OCI-LY3 (cell line): ENCODE results near the gene STX18.
A peak's percentile ranks its signal among the peaks of the same experiment; 100 is the strongest.

Experiments
- H2AFZ ChIP-seq: fragments of 200-600, 300-600 bp; shearing (Covaris generic); 2 replicates; pipeline ENCODE4 v1.6.0; 2014; ENCODE audit warnings: antibody characterized with exemption, low read depth, low read length
- H3K27ac ChIP-seq: fragments of 200-600, 300-600 bp; sonication (generic); 2 replicates; pipeline ENCODE4 v1.5.1; 2014; ENCODE audit warnings: mild to moderate bottlenecking, low read length, moderate library complexity, mixed read lengths
- H3K27me3 ChIP-seq: fragments of 200-600, 300-600 bp; sonication (generic); 2 replicates; pipeline ENCODE4 v1.6.1; 2014; ENCODE audit warnings: low read depth, low read length, mixed read lengths
- H3K36me3 ChIP-seq: fragments of 200-600, 300-600 bp; sonication (generic); replicated peaks from 2 replicates; pipeline ENCODE3; 2014; ENCODE audit warnings: low read depth, low read length, mixed read lengths
- H3K4me1 ChIP-seq: fragments of 300-600, 200-600 bp; sonication (generic); 2 replicates; pipeline ENCODE4 v1.6.1; 2014; ENCODE audit warnings: low read length, mixed read lengths
- H3K4me2 ChIP-seq: fragments of 200-600, 300-600 bp; sonication (generic); 2 replicates; pipeline ENCODE4 v1.6.1; 2014; ENCODE audit warnings: low read length, mixed read lengths
- H3K4me3 ChIP-seq: fragments of 300-600, 200-600 bp; sonication (generic); 2 replicates; pipeline ENCODE4 v1.5.1; 2014; ENCODE audit warnings: antibody characterized with exemption, mild to moderate bottlenecking, low read length, moderate library complexity
- H3K79me2 ChIP-seq: fragments of 300-600, 200-600 bp; shearing (Covaris generic); 2 replicates; pipeline ENCODE4 v1.6.1; 2014; ENCODE audit warnings: mild to moderate bottlenecking, low read length, mixed read lengths
- H3K9ac ChIP-seq: fragments of 300-600, 200-600 bp; shearing (Covaris generic); 2 replicates; pipeline ENCODE4 v1.6.0; 2014; ENCODE audit warnings: mild to moderate bottlenecking, low read length, moderate library complexity
- H3K9me3 ChIP-seq: fragments of 200-600, 300-600 bp; shearing (Covaris generic); 2 replicates; pipeline ENCODE4 v1.6.1; 2014; ENCODE audit warnings: low read length, mixed read lengths; ENCODE audit not compliant: insufficient read depth
- H4K20me1 ChIP-seq: fragments of 200-600, 300-600 bp; sonication (generic); 2 replicates; pipeline ENCODE4 v1.6.1; 2016; ENCODE audit warnings: low read length, mixed read lengths; ENCODE audit not compliant: insufficient read depth
- EZH2phosphoT487 ChIP-seq: fragments of 200-600 bp; shearing (Covaris generic); IDR thresholded peaks from 2 replicates; pipeline ENCODE4 v1.6.1; 2018; ENCODE audit warnings: antibody characterized with exemption, mixed run types, low read depth
- TF ChIP-seq, protein P1 (sequence below): fragments of 200-600, 300-600 bp; sonication (generic); IDR thresholded peaks from 2 replicates; pipeline ENCODE4 v1.5.1; 2014; ENCODE audit warnings: antibody characterized with exemption, low read length, low read depth

Gene STX18

DNA sequence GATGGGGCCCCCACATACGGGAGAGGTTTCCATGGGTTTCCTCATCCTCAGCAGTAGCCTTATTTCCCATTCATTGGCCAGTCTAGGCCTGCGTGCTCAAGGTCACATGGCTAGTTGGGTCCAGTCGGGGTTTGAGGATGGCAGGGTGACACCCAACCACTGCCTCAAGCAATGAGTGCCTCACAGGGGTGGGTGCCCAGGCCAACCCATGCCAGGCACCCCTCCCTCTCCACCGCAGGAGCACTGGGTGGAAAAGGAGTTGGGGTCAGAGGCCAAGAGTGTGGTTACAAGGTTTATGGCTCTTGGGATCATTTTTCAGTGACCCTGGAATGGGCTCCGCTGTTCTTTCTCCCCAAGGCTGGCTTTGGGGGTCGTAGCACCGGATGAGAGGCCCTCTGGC, 151.8 kb downstream of the STX18 start:
- Histone ChIP-seq H3K79me2 (no peaks in the 10 kb centered on the region), H3K36me3 (no peaks in the 10 kb centered on the region), H4K20me1 (no peaks in the 10 kb centered on the region), H3K27ac (no peak overlapping the region), H3K4me2 (no peak overlapping the region), H3K4me3 (no peak overlapping the region), H3K27me3 (no peaks in the 10 kb centered on the region), H2AFZ (no peak overlapping the region), H3K4me1 (0 out of 2 replicates have a peak, but pooled peaks cover 3% of the 10 kb centered on the region), H3K9me3 (no peaks in the 10 kb centered on the region), H3K9ac (no peak overlapping the region)
- no peak for TF ChIP-seq EZH2phosphoT487
- TF ChIP-seq, protein P1, sequence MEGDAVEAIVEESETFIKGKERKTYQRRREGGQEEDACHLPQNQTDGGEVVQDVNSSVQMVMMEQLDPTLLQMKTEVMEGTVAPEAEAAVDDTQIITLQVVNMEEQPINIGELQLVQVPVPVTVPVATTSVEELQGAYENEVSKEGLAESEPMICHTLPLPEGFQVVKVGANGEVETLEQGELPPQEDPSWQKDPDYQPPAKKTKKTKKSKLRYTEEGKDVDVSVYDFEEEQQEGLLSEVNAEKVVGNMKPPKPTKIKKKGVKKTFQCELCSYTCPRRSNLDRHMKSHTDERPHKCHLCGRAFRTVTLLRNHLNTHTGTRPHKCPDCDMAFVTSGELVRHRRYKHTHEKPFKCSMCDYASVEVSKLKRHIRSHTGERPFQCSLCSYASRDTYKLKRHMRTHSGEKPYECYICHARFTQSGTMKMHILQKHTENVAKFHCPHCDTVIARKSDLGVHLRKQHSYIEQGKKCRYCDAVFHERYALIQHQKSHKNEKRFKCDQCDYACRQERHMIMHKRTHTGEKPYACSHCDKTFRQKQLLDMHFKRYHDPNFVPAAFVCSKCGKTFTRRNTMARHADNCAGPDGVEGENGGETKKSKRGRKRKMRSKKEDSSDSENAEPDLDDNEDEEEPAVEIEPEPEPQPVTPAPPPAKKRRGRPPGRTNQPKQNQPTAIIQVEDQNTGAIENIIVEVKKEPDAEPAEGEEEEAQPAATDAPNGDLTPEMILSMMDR = no peak

DNA sequence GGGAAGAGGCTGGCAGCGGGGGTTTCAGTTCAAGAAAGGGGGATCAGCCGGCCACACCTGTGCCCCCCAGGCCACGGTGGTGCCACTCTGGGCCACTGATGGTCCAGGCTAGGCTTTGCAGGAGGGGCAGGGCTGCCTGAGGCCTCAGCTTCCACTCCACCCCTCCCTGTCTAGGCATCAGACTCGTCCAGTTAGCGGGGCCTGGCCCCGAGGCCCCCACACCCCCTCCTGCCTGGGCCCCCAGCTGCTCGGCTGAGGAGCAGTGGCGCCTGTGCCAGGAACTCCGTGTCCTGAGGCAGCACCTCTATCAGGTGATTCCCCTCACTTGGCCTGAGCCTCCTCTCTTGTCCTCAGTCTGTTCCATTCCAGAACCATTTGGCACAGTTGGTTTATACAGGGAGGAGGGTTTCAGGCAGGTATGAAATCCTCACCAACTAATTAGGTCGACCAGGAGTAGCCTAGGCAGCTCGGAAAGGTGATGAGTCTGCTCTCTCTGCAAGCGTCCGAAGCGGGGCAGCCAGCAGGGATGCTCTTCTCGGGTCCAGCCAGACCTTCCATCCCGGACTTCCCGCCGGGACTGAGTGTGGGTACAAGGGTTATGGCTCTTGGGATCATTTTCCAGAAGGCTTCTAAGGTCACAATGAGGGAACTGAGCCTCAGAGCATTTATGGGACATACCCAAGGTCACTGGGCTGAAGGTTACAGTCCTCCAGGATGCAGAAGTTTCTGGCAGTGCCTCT, 152.8 kb downstream of the STX18 start:
- no peak overlapping the region; the same call in 1 of the 2 replicates for H2AFZ ChIP-seq
- H3K4me1 ChIP-seq = 0 out of 2 replicates have a peak, but pooled peaks cover 3% of the 10 kb centered on the region
- H3K9me3 ChIP-seq = no peaks in the 10 kb centered on the region
- H4K20me1 ChIP-seq = no peaks in the 10 kb centered on the region
- no peak overlapping the region for H3K9ac ChIP-seq
- TF ChIP-seq, protein P1 = no peak
- TF ChIP-seq EZH2phosphoT487 = no peak
- no peaks in the 10 kb centered on the region for H3K79me2 ChIP-seq
- no peak overlapping the region for H3K4me2 ChIP-seq
- no peak overlapping the region for H3K27ac ChIP-seq
- H3K27me3 ChIP-seq = no peaks in the 10 kb centered on the region
- no peaks in the 10 kb centered on the region for H3K36me3 ChIP-seq
- H3K4me3 ChIP-seq = no peak overlapping the region

DNA sequence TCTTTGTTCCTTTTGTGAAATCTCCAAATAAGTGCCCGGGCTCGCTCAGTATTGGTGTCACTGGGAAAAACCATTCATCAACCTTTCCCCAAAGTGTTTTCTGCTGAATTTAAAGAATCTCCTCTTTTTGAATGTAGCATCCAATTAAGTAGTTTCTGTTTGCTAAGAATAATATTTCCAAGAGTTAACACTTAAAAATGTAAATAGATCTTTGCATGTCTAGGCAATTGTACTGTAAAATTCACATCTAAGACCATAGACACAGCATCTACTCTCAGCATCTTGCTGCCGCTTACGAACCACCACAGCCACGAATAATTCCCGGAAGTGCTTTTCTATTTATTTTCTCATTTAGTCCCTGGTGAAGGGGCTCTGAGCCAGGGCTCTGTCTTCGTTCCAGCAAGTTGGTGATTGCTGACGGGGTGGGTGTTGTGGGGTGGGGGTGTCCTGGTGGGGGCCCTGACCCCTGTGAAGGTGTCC, 153.5 kb downstream of the STX18 start:
- Histone ChIP-seq H3K27ac (no peak overlapping the region), H4K20me1 (no peaks in the 10 kb centered on the region), H3K9ac (no peak overlapping the region), H3K4me1 (0 out of 2 replicates have a peak, but pooled peaks cover 3% of the 10 kb centered on the region), H3K27me3 (no peaks in the 10 kb centered on the region), H3K79me2 (no peaks in the 10 kb centered on the region), H2AFZ (peak overlapping the region; percentile 57; the same call in 1 of the 2 replicates), H3K36me3 (no peaks in the 10 kb centered on the region), H3K9me3 (no peaks in the 10 kb centered on the region), H3K4me2 (peak overlapping the region; percentile 24), H3K4me3 (no peak overlapping the region)
- TF ChIP-seq, protein P1 = no peak
- no peak for TF ChIP-seq EZH2phosphoT487

DNA sequence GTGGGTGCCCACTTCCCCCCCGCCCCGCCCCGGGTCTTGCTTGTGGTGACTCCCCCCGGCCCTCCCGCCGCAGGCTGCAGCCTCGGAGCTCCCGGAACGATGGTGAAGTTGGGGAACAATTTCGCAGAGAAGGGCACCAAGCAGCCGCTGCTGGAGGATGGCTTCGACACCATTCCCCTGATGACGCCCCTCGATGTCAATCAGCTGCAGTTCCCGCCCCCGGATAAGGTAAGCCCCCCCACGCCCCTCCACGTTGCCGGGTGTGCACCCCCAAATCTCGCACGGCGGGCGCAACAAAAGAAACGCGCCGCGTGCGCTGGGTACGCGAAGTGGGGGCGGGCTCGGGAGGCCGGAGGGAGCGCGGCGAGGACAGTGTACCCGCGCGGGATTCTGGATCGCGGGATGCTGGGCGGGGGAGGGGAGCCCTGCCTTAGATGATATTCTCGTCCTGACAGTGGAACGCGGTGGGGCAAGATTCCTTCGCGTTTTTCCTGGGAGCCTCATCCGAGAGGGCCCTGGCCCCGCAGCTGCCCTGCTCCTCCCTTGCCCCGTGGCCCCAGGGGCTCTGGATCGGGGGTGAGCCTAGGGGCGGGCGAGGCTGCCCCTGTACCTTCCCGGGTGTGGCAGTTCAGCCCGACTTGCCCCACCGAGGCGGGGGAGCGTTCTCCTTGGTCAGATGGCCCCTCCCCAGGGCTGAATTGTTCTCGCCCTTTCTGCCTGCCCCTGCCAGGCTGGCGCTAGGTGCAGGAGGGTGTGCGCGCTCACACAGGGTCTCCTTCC, 154.1 kb downstream of the STX18 start:
- H3K4me1 ChIP-seq = 0 out of 2 replicates have a peak, but pooled peaks cover 3% of the 10 kb centered on the region
- H3K79me2 ChIP-seq = no peaks in the 10 kb centered on the region
- TF ChIP-seq EZH2phosphoT487 = no peak
- TF ChIP-seq, protein P1 = no peak
- no peaks in the 10 kb centered on the region for H3K27me3 ChIP-seq
- no peaks in the 10 kb centered on the region for H3K36me3 ChIP-seq
- H3K4me2 ChIP-seq = peak overlapping the region; percentile 24
- no peaks in the 10 kb centered on the region for H4K20me1 ChIP-seq
- H3K9ac ChIP-seq = no peak overlapping the region
- H2AFZ ChIP-seq = no peak overlapping the region
- no peak overlapping the region for H3K4me3 ChIP-seq
- H3K9me3 ChIP-seq = no peaks in the 10 kb centered on the region
- no peak overlapping the region for H3K27ac ChIP-seq
